Thoracic aorta (tissue), 2 donors: Measurements from ENCODE around the gene SLC31A2. TPM values are rescaled to one million over a fixed set of nuclear protein-coding genes. Genes with fewer than 3 reads are reported as not detected.

Experiments used
- ATAC-seq: fragments of 150-250 bp; one replicate; pipeline ENCODE4 v1.8.0; 2017; ENCODE audit warnings: low read depth; ENCODE audit not compliant: insufficient number of reproducible peaks, low FRiP score
- DNase-seq: peaks from one replicate; pipeline ENCODE4 v3.0.0-alpha.2; 2020; ENCODE audit warnings: low spot score
- H3K27ac ChIP-seq, 2 donors: fragments of 200-600 bp; sonication (generic); 1 replicate in 1 of 2; 2 replicates in 1 of 2; pipeline ENCODE4 v1.5.1; 2016; ENCODE audit warnings: mild to moderate bottlenecking in 2 of 2, moderate library complexity in 2 of 2
- H3K27me3 ChIP-seq: fragments of 200-600 bp; sonication (generic); replicated peaks from 2 replicates; pipeline ENCODE4 v1.6.0; 2016; ENCODE audit warnings: mild to moderate bottlenecking; ENCODE audit not compliant: insufficient read depth
- H3K36me3 ChIP-seq: fragments of 200-600 bp; sonication (generic); one replicate; pipeline ENCODE4 v1.5.1; 2016
- H3K4me1 ChIP-seq, 2 donors: fragments of 200-600 bp; sonication (generic); 1 replicate in 1 of 2; 2 replicates in 1 of 2; pipeline versions ENCODE4 v1.5.1 to v1.6.0; 2016; ENCODE audit warnings: low read depth in 2 of 2, mild to moderate bottlenecking in 1 of 2; ENCODE audit not compliant: control insufficient read depth in 1 of 2
- H3K4me3 ChIP-seq: fragments of 200-600 bp; sonication (generic); 2 replicates; pipeline ENCODE4 v1.5.1; 2016; ENCODE audit warnings: mild to moderate bottlenecking
- H3K9me3 ChIP-seq: fragments of 200-600 bp; sonication (generic); 2 replicates; pipeline ENCODE4 v1.5.1; 2016
- CTCF ChIP-seq: fragments of 200-600 bp; sonication (generic); IDR thresholded peaks from one replicate; pipeline ENCODE4 v1.5.1; 2019; ENCODE audit warnings: antibody characterized with exemption
- total RNA-seq, 2 donors: library from RNA; depleted of rRNA; stranded (reverse); fragments of >200 nt; gene quantifications; one replicate each; pipeline versions ENCODE4 v1.1.0 to v1.2.3, GENCODE V29; 2016

Gene SLC31A2
- total RNA-seq, 2 donors from 2014 or later, result 15.2 to 17.2 TPM

DNA sequence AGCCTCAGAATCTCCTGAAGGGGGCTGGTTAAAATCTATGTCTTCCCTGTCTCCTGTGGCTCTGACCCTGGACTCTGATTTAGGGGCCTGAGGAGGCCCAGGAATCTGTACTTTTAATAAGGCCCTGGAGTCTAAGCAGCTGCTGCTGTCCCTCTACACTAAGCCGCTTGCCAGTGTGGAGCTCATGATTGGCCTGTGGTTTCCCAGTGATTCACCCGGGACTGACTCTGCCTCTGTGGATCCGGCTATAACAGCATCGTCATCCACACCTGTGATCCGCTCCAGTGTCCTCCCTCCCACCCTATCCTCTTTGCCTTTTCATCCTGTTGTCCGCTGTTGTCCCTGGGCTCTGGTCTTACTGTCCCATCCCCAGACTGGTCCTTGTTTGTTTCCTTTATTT, 3.7 kb downstream of the SLC31A2 start:
- no peak overlapping the region for H3K27ac ChIP-seq
- TF ChIP-seq CTCF, result no peak
- peaks cover 4 to 27% of the 10 kb centered on the region in 2 donors for H3K4me1 ChIP-seq
- no peak for DNase-seq
- no peak for ATAC-seq
- no peak overlapping the region for H3K4me3 ChIP-seq
- no peaks in the 10 kb centered on the region for H3K27me3 ChIP-seq
- H3K9me3 ChIP-seq, result no peaks in the 10 kb centered on the region
- H3K36me3 ChIP-seq, result peaks cover 5% of the 10 kb centered on the region

- no peak overlapping the region for H3K27ac ChIP-seq
- H3K9me3 ChIP-seq, result no peaks in the 10 kb centered on the region
- no peaks in the 10 kb centered on the region for H3K27me3 ChIP-seq
- peaks cover 5% of the 10 kb centered on the region for H3K36me3 ChIP-seq
- TF ChIP-seq CTCF, result no peak
- ATAC-seq, result no peak
- DNase-seq, result no peak
- no peak overlapping the region for H3K4me3 ChIP-seq
- H3K4me1 ChIP-seq, result peaks cover 4 to 27% of the 10 kb centered on the region in 2 donors
Observed at GRCh38 chr9:113154946-113155345, 4.1 kb downstream of the SLC31A2 start.

DNA sequence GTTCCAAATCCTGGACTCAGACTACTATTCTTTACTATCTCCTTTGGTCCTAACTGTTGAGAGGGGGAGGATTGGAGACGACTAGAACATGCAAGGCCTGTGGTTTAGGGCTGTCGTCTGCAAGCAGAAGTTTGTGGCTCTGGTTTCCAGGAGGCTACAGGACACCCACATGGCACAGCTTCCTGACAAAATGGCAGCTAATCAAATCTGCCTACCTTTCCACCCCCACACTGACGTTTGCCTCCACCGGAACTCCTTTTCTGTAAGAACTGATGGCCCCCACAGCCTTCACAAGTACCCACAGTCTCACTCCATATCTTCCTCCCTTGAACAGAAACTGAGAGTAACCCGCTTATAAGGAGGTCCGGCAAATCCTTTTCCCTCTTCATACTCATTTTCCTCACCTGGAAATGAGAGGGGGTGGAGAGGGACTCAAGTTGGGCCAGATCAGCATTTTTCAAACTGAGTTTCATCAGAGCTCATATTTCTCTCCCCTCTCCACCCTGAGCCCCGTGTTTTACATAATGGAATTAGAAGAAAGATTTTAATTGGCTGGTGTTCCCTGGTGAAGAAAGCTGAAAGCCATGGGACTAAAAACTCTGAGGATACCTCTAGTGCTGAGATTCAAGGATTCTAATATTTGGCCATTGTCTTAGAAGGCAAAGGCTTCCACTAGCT, 5.2 kb downstream of the SLC31A2 start:
- no peak for TF ChIP-seq CTCF
- H3K27ac ChIP-seq, result no peak overlapping the region

DNA sequence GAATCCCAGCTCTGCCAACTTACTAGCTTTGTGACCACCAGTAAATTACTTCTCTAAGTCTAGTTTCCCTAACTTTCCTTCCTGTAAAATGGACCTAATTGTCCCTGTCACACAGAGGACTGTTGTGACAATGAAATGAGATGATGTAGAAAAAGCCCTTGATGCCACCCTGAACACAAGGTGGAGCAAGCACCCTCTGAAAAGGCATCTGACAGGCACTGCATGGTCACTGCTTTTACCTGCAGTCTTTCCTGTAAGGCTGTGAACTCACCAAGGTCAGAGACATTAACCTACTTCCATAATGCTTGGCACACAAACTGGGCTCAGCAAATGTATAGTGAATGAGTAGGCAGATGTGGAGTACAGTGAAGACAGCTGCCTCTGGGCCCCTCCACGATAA, 6.1 kb downstream of the SLC31A2 start:
- Histone ChIP-seq H3K4me3 (no peak overlapping the region), H3K27me3 (no peaks in the 10 kb centered on the region), H3K36me3 (peaks cover 5% of the 10 kb centered on the region), H3K27ac (no peak overlapping the region), H3K4me1 (peaks cover 4 to 15% of the 10 kb centered on the region in 2 donors), H3K9me3 (no peaks in the 10 kb centered on the region)
- ATAC-seq, result no peak
- TF ChIP-seq CTCF, result no peak
- DNase-seq, result no peak

More for the DNA sequence above, 5.2 kb downstream of the SLC31A2 start:
- Histone ChIP-seq H3K9me3 (no peaks in the 10 kb centered on the region), H3K4me3 (no peak overlapping the region), H3K36me3 (peaks cover 5% of the 10 kb centered on the region), H3K4me1 (peaks cover 4 to 21% of the 10 kb centered on the region in 2 donors), H3K27me3 (no peaks in the 10 kb centered on the region)
- DNase-seq (no peak), ATAC-seq (no peak)

DNA sequence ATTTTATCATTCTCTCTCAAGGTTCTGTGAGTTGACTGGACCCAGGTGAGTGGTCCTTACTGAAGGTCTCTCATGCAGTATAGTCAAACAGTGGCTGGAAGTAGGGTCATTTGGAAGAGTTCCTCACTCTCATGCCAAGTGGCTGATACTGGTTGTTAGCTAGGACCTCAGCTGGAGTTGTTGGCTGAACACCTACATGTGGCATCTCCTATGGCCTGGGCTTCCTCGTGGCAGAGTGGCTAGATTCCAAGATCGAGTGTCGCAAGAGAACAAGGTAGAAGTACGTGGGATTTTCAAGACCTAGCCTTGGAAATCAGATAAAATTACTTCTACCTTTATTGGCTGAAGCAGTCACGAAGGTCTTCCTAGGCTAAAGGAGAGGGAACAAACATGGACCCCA, 7.6 kb downstream of the SLC31A2 start:
- H3K27me3 ChIP-seq, result no peaks in the 10 kb centered on the region
- DNase-seq, result no peak
- no peak for TF ChIP-seq CTCF
- H3K9me3 ChIP-seq, result no peaks in the 10 kb centered on the region
- H3K4me1 ChIP-seq, result peaks cover 0 to 7% of the 10 kb centered on the region in 2 donors
- H3K36me3 ChIP-seq, result peaks cover 14% of the 10 kb centered on the region
- ATAC-seq, result no peak
- no peak overlapping the region for H3K4me3 ChIP-seq
- H3K27ac ChIP-seq, result no peak overlapping the region
